H54 (cell line): Measurements from ENCODE around the gene PSMC6.

Experiments
- DNase-seq: peaks from one replicate; pipeline ENCODE4 v3.0.0; 2011; ENCODE audit warnings: low spot score, mixed read lengths; ENCODE audit not compliant: insufficient read length
- FAIRE-seq: peaks from 3 replicates; lab custom pipeline; 2011; peaks lifted over from hg19 to GRCh38; lab: Jason Lieb, UNC
- POLR2A ChIP-seq: IDR thresholded peaks from 2 replicates; pipeline ENCODE4 v1.6.1; 2011; ENCODE audit warnings: low read depth, mild to moderate bottlenecking, low read length

Gene PSMC6

GRCh38 chr14:52776816-52777215 is 69.8 kb downstream of the PSMC6 start:
- FAIRE-seq (no peak), DNase-seq (no peak)
- no peak for TF ChIP-seq POLR2A
